HG03469 (cell line): ENCODE measurements around the gene TRIM45.
"Not testable (repeated sequence)": the region's sequence is repeated elsewhere in the genome, so short reads cannot be mapped to it uniquely, and the experiment has no call there.

ENCODE experiments used
- ATAC-seq: cut with Tn5 transposase; IDR thresholded peaks from one replicate; pipeline ENCODE4 v1.9.1; 2021; ENCODE audit warnings: mild to moderate bottlenecking, moderate library complexity, moderate number of reproducible peaks; ENCODE audit not compliant: unreplicated experiment

TRIM45 gene, protein sequence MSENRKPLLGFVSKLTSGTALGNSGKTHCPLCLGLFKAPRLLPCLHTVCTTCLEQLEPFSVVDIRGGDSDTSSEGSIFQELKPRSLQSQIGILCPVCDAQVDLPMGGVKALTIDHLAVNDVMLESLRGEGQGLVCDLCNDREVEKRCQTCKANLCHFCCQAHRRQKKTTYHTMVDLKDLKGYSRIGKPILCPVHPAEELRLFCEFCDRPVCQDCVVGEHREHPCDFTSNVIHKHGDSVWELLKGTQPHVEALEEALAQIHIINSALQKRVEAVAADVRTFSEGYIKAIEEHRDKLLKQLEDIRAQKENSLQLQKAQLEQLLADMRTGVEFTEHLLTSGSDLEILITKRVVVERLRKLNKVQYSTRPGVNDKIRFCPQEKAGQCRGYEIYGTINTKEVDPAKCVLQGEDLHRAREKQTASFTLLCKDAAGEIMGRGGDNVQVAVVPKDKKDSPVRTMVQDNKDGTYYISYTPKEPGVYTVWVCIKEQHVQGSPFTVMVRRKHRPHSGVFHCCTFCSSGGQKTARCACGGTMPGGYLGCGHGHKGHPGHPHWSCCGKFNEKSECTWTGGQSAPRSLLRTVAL

DNA sequence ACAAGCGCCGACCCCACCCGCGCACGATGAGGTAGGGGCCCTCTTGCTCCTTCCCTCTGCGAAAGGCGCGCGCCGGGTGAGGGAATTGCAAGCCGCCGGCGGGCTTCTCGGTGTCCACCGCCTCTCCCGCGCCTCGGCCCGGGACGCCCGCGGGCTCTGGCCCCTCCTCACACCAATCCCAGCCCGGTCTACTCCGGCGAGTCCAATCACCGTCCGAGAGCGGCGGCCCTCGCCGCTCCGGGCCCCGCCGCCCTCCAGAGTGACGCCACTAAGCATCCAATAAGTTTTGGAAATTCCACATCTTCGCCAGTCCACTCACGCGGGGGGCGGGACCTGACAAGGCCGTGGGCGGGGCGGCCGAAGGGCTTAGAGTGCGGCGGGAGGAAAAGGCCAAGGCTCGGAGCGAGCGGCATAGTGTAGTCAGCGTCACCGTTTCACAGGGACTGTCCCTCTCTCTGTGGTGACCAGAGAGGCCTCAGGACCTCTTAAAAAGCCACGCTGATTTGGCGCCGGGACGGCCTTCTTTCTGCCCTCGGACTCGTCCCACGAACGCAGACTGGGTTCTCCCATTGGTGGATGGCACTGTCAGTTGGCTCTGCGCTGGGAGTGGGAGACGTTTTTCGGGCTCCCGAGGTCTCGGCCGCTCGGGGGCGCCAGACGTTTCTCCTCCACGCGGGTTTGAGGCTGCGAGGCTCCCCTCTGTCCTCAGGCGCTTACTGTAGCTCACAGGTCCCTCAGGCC is at the start of gene TRIM45:
Gene TRIM45 (minus strand): TSS at position 161 of the 741 bp plus-strand sequence. CDS start 548 bp downstream, outside the sequence.
- peak; percentile 73 for ATAC-seq

DNA sequence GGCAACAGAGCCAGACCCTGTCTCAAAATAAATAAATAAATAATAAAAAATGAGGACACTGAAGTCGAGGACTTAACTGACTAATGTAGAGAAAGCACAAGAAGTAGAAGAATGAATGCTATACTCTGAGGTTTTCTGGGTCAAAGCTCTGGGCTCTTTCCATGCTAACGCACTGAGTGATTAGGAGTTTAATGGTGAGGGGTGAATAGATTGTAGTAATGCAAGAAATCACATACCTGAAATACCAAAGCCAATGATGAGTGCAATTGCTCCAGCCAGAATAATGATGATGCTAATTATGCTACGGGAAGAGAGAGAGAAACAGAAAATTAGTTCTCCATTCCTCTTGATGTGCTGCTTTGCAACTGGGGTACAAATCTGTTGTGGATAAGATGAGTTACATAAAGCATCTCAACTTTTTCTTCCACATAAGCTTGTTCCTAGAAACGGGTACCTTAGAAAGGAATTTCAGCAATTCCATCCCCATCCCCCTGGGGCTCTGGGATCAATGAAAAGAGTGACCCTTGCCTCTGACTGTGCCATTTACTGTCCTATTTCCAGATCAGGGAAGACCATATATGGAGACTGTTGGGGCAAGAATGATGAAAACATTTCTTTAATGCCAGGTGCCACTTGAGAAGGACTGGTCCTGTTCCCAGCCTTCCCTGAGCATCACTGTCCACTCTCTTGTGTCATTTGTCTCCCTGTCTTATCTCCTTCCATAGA is 48.5 kb upstream of the TRIM45 start:
- no peak for ATAC-seq

DNA sequence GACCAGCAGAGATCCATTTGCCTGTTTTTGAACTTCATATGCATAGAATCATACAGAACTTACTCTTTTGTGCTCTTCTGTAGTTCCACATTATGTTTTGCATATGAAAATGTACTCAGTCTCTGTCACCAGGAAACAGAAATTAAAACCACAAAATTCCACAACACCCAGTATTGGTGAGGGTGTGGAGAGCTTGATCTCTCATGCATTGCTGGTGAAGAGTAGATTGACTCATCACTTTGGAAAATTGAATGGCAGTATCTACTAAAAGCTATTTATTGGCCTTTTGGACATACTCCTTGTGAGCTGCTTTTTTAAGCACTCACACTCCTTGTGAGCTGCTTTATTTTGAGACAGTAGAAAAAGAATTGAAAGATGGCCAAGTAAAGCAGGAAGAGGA is 45.9 kb upstream of the TRIM45 start:
- ATAC-seq = no peak

DNA sequence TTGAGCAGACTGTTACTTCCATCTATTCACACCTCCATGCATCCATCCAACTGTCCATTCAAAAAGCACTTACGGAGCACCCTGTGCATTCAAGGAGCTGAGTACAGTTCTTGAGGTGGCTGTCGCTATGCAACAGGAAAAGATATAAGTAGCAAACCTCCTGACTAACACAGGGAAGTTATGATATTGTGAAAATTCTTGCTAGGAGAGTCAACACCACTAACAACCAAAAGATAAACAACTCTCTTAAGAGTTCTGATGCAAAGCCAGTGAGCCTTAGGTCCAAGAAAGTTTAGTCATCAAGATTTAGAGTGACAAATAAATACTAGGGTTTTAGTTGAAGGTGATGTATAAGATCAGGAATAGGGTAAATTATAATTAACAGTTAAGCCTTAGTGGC is 44.5 kb upstream of the TRIM45 start:
- ATAC-seq = no peak

DNA sequence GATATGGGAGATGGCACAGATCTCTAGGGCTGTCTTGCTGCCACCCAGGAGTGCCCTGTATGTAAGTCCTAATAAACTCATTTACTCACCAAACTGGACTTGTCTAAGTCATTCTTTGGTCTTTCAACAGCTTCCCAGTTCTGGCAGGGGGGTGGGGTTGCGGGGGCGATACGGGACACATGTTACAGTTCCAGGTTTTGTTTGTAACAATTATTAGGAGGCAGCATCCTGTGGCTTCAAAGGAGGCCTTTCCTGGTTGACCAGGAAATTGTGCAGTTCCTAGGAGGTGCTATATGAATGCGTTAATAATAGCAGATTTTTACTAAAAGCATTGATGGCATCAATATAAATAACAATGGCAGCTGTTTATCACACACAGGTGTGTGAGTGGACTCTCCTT is 42.7 kb upstream of the TRIM45 start:
- no peak for ATAC-seq

DNA sequence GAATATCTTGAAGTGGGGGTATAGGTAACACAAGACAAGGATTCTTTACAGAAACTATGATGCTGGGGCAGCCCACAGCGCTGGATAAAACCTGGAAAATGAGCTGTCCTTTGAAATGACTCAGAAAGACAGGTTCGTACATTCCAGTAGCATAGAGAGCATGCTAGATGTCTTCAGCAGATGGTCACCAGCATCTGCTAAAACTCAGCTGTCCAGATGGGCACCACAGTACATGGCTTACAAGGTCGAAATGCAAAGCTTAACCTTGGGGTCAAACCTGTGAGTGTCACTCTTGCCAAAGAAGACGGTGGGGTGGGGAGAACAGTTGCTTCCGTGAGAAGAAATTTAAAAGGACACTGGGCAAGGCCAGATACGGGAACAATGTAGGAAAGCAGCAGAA is 41.3 kb upstream of the TRIM45 start:
- ATAC-seq = no peak

DNA sequence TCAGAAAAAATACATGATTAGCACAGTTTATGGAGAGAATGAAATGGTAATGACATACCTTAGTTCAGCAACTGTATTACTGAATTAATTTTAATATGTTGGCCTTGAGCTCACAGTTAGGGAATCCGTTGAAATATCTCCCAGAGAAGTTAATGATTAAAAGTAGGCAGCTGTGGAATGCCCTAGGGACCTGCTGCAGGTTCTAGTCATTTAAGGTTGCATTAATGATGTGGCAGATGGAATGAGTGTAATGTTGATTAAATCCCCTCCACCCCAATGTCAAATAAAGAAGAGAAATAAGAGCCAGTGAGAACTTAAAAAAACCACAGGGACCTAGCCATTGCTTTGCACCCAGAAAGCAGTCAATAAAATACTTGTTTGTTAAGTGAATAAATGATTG is 40.3 kb upstream of the TRIM45 start:
- ATAC-seq = no peak

DNA sequence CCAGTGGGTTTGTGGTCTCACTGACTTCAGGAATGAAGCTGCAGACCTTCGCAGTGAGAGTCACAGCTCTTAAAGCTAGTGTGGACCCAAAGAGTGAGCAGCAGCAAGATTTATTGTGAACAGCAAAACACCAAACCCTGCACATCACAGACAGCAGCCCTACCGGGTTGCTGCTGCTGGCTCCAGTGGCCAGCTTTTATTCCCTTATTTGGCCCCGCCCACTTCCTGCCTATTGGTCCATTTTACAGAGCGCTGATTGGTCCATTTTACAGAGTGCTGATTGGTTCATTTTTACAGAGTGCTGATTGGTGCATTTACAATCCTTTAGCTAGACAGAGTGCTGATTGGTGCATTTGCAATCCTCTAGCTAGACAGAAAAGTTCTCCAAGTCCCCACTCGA is 29.8 kb upstream of the TRIM45 start:
- not testable (repeated sequence) for ATAC-seq

DNA sequence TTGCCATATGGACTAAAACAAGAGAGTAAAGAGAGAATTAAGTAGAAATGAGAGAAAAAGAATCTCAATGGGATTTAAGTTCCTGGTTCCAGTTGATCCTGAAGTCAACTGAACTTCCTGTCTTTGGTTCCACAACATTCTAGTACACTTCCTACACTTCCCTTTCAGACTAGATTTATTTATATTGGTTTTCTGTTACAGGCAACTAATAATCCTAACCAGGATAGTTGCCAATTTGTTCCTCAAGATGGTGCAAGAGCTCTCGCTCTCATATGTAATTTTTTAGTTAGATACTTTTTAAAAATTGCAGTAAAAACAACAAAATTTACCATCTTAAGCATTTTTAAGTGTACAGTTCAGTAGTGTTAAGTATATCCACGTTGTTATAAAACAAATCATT is 28.8 kb upstream of the TRIM45 start:
- no peak for ATAC-seq

DNA sequence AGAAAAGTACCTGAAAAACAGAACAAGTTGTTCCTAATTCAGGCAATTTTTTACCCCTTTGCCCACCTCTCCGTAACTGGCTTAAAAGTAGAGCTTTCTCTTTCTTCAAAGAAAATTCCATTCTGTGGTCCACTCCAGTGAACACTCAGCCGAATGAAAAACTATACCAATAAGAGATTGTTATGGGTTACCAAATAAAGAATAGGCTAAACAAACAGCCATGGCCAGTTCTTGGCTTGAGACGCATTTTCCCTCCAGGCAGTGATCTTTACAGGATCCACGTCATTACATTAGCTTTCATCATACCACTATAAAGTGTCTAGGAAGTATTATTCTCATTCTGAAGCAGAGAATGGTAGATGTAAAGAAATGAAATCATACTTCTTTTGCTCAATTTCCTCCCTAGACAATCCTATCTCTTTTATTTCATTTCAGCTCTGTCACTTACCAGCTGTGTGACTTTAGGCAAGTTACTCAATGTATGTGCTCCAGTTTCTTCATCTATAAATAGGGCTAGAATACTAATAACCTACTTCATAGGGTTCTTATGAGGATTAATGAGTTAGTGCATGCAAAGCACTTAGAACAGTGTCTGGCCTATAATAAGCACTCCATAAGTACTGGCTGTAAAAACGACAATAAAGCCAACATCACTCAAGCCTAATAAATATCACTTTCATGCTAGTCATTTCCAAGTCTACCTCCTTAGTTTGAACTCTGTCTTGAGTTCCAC is 26.5 kb upstream of the TRIM45 start:
- no peak for ATAC-seq

DNA sequence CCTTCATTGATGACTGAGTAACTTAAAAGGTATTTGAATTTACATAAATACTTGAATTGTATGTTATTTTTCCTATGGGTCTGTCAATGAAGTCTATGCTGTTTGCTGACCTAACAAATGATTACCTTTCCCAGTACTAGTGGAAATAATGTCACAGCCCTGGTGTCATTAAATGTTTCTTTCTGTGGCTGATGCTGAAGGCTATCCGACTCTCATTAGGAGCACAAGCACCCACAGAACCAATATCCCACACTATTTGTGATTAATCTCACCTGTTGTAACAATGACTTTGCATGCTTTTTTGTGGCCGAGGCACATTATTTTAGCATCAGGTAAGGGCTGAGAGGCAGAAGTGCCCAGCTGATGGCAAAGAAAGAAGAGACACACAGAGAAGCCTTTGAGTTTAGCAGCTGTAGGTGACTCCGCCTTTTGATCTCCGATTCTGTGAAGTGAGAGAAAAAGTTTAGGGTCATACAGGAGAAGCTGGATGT is 25.8 kb upstream of the TRIM45 start:
- ATAC-seq = no peak

DNA sequence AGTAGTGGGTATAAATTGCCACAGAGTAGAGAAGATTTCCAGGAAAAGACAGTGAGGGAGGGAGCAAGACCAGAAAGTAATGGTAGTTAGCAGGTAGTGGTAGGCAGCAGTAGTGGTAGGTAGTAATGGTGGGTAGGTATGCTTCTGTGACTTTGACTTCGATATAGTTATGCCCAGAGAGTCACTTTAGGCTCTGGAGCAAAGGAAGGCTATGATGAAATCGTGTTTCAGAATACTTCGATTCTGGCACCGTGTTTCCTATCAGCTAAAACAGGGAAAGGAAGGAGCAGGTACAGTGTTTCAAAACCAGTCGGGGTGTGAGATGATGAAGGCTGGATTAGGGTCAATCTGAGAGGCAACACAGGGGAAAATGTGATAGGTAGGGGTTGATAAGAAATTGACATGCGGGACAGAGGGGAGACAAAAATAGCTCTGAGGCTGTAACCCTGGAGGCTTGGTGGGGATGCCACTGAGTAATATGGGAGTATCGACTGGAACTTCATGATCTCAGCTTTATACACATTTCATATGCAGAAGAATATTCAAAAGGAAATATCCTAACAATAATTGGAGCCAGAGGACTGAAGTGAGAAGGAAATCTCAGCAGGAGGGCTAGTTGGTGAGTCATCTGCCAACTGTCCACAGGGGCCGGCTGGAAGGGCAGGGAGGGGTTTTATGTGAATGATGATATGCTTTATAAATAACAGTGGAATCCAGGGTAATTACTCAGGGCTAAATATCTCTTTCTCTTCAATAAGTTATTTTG is 25.2 kb upstream of the TRIM45 start:
- ATAC-seq = no peak

DNA sequence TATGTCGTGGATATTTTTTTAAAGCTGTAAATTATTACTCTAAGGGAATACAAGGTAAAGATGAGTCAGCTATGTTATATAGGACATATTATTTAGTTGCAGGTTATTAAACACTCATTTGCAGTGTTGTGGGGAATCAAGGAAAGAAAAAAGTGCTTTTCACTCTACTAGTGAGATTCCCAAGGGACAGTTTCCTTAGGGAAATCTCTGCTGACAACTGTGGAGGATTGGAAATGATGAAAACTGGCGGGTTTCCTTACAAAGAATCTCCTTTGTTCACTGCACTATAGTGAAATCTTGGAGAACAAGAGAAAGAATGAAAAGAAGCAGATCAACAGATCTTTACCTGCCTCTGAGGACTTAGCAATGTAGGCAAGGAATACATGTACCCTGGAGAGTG is 24.5 kb upstream of the TRIM45 start:
- ATAC-seq = no peak

DNA sequence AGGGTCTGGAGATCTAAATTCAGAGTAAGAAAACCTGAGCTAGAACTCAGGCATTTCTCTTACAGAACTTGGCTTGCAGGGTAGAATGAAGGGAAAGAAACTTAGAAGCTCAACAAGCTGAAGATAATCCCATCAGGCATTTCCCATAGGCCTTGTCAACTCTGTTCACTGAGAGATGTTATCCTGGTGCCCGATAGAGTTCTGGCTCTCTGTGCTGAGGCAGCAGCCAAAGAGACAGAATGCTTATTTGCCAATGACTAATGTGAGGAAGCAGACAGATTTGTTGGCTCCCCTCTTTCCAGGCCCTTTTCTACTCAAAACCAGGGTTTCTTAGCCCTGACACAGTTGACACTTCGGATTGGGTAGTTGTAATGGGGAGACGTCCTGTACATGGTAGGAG is 22.3 kb upstream of the TRIM45 start:
- ATAC-seq = no peak

DNA sequence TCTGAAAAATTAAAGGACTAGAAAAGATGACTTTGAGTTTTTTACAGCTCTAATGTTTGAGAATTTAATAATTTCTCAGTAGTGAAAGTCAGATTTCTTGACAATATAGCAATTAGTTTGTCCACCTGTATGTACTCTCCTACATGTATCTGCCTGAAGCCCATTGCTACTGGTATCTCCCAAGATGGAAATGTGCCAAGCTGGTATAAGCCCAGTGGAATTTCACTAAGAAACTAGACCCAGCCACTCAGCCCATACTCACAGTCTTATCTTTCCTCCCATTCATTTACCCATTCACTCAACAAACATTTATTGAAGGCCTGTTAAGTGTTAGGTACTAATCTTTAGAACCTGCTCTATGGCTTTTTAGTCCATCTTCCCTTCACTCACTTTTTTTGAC is 21.6 kb upstream of the TRIM45 start:
- ATAC-seq = no peak

DNA sequence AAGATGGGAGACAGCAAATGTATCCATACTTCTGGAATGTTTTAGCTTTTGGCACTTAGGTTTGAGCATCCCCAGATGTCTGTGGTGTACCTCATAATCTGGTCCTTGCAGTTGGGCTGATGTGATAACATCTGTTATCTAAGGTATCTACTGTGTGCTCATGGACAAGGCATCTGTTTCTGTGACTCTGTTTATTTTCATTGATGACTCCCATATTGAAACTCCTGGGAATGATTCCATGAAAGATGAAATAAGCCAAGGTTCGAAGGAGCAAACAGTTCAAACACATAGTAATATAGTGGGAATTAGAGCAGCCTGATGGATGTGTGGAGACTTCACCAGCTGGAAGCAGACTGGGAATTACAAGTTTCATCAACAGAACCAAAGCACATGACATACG is 20.7 kb upstream of the TRIM45 start:
- ATAC-seq = no peak

DNA sequence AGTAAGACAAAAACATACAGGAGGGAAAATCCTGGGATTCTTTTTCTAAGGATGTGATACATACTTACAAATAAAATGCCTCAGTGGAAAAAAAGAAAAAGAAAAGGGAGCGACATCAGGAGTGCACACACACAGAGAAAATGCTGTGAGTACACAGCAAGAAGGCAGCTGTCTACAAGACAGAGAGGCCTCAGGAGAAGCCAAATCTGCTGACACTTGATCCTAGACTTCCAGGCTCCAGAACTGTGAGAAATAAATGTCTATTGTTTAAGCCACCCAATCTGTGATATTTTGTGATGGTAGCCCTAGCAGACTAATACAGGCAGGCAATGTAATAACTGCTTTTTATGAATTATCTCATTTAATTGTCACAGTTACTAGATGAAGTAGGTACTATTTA is 17.0 kb upstream of the TRIM45 start:
- no peak for ATAC-seq

DNA sequence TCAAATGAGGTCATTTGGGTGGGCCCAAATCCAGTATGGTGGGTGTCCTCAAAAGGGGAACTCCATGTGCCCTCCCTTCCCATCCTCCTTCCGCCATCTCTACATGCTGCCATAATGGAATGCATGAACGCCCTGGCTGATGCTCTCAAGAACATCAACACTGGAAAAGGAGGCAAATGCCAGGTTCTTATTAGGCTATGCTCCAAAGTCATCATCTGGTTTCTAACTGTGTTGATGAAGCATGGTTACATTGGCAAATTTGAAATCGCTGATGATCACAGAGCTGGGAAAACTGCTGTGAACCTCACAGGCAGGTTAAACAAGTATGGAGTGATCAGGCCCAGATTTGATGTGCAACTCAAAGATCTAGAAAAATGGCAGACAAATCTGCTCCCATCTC is 16.6 kb upstream of the TRIM45 start:
- no peak for ATAC-seq

DNA sequence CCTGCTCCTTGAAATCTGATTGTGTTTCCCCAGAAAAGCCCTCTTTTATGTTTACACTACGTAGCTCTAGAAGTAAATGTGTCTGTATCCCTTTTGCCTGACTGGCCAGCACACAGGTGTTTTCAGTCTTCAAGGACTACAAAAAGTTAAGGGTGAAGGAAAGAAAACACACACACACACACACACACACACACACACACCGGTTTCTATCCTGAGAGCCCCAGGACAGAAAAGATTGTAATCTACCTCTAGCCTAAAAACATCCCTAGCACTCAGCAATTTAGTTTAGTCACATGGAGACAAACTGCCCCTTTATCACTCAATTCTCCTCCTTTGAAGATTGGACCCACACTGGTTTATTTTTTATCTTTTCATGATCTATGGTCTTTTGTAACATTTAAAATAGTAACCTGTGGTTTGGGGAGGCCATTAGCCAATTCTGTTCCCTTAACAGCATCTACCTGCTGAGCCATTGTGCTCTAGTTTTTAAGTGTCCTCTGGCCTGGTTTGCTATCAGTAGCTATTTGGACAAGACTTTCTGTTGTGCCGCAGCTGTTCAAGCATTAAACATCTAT is 15.8 kb upstream of the TRIM45 start:
- no peak for ATAC-seq
